ENCODE measurements around the gene GSAP.

The GSAP gene

DNA sequence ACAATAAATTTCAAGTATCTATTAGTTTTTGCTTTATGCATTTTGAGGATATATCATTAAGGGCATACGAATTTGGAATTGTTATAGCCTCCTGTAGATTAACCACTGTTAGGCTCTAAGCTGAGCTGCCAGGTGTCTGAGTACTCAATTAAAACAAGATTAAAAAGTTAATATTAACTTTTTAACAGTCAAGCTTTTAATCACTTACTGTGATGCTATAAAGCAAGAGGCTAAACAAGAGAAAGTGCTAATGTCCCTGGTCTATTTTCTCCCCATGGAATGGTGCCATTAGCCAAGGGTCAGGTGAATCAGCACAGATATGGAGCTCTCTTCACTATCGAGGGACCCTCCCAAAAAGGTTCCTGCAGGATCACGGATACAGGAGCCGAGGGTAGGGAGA lies 9.7 kb downstream of the GSAP start:
- DNase-seq (ENCODE audit: low read depth) = no peak

DNA sequence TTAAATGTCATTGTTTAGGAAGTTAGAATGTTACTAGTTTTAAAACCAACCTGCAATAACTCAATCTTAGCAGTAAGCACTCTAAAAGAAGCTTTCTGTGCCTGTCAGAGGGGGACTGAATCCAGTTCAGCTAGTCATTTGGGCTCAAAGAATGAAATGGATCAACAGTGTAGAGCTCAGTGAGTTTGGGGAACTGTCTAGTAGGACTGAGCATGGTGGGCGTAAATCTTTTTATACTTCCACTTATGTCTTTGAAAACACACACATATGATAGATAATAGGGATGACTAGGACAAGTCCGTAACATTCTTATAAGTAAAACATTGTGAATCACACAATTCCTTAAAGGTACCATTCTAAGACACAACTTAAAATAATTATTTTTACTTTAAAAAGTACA lies 11.5 kb downstream of the GSAP start:
- DNase-seq (ENCODE audit: low read depth) = no peak

DNA sequence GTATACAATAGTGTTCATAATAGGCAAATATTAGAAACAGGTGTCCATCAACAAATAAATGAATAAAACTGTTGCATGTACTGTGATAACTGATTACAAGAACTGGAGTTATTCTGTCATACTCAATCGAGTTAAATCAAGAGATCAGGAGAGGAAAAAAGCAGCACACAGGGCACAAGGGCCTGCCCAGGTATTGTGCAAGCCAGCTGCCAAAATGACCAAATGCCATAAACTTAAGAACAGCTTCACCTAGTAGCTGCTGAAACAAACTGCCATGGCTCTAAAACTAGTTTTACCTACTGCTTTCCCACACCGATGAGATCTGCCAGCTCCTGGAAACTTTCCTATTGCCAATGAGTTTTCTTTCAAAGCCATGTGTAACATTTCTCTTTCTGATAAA lies 12.2 kb downstream of the GSAP start:
- no peak for DNase-seq (ENCODE audit: low read depth)

DNA sequence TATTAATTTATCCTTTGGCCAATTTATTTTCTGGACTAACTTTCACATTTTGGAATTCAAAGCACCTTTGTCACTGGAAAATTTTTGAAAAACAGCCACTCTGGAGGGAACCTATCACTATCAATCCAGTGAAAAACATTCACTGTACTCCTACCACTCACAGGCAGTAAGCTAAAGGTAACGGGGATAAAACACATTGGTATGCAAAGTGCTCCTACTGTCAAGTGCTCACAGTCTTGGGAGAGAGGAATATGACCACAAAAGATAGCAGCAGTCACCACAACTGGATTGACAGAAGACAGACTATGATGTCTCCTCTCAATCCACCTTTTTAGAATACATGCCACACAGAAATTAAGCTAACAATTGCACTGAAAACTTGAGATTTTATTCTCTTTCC lies 13.3 kb downstream of the GSAP start:
- no peak for DNase-seq (ENCODE audit: low read depth)

DNA sequence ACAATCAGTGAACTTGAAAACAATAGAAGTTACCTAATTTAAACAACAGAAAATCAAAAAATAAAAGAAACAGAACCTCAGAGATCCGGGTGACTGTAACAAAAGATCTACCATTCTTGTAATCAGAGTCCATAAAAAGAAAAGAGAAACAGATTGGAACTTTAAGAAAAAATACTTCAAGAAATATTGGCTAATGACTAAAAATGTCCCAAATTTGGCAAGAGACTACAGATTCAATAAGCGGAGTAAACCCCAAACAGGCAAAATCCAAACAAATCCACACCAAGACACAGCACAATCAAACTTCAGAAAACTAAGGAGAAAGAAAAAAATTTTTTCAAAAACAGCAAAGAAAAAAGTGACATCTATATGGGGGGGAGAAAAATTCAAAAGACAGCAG lies 15.1 kb downstream of the GSAP start:
- no peak for DNase-seq (ENCODE audit: low read depth)

DNA sequence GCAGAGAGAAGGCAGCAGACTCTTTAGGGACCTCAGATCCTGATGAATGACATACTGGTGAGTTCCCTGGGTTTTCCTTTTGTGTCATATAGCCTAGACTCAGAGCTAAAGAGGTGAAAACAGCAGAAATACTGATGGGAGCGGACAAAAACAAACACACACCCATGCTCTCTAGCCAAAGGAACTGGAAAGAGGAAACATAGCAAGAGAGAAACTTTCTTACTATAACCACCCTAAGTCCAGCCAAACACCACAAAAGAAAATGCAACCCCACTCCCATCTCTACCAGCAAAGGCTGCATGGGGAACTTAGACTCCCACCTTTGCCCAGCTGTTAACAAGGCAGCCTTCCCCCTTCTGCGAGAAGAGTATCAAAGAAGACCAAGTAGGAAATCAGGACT lies 16.3 kb downstream of the GSAP start:
- no peak for DNase-seq (ENCODE audit: low read depth)

DNA sequence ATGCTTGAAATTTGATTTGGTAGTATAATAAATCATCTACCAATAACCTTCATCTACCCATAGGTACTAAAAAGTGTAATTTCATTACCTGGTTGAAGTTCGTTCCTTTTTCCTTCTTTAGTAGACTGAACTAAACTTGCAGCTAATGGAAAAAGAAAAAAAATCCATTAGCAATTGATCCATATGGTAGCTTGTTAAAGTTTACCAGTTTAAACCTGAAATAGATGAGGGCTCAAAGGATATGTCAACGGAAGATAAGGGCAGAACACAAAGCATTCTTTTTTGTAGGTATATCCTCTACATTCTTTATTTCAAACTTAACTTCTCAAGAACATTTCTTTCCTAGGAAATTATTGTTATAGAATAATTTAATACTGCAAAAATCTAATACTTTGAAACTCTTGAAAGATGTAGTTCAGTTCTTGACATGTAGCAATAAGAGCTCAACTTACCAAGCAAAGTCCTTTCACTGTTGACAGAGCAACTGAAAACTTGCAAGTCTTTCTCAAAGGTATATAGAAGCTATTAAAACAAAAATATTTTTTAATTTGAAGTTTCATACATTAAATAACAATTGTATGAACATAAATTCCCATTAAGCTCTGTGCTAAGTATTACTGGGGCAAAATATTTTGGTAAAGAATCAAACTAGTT lies 19.1 kb downstream of the GSAP start:
- no peak for DNase-seq (ENCODE audit: low read depth)

DNA sequence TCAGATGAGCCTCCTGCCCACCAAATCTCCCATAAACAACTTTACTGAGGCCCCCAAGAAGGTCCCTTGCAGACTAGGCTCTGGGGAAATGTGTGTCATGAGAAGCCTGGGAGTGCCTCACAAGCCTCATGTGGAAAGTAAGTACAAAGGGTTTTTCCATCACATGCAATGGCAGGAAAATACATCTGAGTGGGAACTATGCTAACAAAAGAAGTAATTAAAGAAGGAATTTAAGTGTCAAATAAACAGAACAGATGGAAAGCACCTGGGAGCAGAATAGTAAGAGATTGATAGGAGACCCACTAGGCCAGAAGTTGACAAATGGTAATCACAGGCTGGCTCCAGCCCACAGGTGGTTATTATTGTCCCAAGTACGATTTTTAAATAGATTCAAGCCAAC lies 20.5 kb downstream of the GSAP start:
- DNase-seq (ENCODE audit: low read depth) = no peak

DNA sequence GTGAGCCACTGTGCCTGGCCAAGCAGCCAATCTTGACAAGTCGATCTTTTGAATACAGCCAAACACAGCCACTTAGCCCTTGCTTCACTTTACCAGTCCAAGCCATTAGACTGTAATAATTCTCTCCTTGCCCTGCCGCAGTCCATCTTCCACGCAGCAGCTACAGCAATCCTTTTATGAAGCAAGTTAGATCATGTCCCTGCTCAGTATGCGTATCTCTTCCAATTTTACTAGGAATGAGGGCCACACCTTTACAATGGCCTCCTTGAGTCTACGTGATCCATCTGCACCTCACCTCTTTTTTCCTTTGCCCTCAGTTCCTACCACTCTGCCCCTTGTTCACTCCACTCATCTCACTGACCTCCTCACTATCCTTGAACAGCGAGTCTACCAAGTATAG lies 22.2 kb downstream of the GSAP start:
- no peak for DNase-seq (ENCODE audit: low read depth)

DNA sequence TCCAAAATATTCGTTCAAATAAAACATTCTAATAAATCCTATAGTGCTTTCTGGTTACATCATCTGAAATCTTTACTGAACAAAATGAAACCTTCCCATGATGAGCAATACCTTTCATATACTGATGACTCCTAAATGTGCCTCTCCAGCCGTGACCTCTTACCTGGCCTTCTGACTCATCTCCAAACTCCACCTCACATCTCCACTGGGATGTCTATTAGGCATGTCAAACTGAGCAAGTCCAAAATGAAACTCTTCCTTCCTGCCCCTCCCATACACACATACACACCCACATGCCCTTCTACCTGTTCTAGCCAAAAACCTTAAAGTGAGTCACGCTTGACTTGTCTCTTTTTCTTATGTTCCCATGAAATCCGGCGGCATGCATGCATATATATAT lies 22.9 kb downstream of the GSAP start:
- DNase-seq (ENCODE audit: low read depth) = no peak

DNA sequence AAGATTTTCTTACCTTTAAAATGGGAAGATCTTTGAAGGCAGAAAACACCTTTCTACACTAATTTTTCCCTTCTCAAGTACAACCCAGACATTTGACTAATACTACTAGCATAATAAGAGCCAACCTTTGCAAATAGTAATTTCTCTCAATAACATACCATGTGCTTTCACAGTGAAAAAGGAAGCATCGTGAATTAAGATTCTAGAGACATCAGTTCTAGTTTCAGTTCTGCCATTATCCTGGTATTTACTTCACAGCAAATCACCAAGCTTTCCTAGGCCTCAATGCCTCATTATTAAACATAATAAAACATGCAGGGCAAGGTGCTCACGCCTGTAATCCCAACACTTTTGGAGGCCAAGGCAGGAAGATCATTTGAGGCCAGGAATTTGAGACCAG lies 24.9 kb downstream of the GSAP start:
- no peak for DNase-seq (ENCODE audit: low read depth)

DNA sequence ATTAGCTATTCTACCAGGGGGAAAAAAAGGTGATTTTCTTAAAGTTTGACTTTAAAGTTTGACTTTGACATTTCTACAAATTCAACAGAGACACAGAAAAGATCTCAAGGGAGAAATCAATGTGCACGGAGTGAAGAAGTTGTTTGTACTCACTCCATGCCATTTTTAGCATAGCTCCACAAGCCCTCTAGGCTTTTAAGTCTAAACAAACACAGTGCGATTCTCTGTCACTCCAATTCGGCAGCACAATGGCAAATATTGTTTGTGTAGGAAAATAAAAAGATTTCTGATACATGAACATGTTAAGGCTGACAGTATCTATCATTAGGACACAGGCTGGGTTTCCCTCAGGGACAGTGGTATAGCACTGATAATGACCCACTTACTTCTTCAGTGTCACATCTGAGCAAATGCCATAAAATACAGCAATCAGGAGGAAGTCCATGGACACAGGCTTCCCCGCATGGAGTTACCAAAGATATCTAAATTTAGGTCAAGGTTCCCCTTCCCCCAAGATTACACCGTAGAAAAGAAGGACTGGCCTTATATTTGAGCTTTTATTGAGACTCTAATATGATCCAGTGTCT lies 28.0 kb downstream of the GSAP start:
- DNase-seq (ENCODE audit: low read depth) = no peak

DNA sequence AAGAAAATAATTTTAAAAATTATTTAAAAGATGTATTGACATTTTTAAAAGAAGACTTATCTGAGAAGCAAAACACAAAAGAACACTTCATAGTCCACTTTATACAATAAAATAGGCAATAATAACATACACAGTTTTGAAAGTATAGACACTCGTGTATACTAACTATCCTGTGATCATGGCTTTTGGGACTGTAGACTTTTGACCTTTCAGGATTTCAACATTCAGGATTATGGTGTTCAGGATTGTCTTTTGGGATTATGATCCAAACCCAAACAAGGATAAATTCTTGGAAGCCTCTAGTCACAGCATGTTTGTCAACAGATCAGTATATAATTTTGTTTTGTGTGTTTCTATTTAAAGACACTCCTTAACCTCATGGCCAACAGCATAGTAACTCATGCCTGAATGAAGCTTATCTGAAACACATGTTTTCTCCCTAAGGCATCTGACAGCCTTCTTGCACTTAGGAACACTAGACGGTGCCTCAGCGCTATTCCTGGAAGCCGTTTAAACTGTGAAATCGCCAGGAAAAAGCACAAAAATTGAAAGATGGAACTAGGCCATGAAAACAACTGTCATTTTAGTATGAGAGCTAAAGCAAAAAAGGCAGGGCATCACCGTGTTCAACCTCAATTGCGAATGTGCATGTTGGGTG lies 29.9 kb downstream of the GSAP start:
- no peak for DNase-seq (ENCODE audit: low read depth)

DNA sequence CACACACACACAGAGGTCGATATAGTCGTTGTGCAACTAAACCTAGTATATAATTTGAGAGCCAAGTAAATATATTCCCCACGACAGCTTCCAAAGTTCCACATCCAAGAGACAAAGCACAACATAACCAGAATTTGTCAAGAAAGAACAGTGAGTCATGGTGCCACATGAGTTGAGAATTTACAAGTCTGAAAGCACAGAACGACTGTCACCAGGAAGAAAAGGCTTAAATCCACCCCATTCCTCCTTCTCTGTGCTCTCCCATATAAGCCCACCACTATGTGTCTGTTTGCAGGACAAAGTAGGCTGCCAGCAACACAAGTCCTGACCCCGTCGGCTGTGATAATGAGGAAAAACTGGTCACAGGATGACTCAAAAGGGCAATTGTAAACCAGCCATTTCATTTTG lies 32.8 kb downstream of the GSAP start:
- DNase-seq (ENCODE audit: low read depth) = no peak

DNA sequence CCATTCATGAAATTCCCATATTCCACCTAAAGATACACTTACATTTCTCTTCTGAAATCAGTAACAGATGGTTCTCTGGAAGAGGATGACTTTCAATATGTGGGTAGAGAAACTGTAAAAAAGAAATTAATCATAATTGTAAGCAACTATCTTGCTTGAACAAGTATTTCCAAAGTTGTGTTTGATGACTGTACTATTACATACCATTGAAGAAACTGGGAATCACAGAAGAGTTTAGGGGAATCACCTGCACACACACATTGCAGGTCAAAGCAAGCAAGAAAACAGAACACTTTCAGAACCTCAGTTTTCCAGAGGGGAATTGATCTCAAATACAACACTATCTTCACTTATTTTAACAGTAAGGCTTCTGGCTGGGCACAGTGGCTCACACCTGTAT lies 33.6 kb downstream of the GSAP start:
- no peak for DNase-seq (ENCODE audit: low read depth)

DNA sequence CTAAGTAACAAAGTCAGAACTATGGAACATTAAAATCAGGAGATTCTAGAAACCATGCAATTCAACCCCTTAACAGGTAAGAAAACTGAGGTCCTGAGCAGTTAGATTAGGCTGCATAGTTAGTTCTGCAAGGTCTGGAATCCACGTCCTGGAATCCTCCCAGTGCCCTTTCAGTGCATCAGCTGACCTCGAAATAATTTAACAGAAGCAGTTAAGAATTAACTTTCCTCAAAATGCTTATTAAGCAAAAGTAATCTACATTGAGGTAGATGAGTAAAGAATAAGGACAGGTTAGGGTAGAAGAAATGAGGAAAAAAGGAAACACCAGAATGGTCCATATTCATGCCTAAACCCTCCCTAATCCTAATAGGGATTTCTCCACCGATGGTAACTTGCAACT lies 37.6 kb downstream of the GSAP start:
- DNase-seq (ENCODE audit: low read depth) = no peak

DNA sequence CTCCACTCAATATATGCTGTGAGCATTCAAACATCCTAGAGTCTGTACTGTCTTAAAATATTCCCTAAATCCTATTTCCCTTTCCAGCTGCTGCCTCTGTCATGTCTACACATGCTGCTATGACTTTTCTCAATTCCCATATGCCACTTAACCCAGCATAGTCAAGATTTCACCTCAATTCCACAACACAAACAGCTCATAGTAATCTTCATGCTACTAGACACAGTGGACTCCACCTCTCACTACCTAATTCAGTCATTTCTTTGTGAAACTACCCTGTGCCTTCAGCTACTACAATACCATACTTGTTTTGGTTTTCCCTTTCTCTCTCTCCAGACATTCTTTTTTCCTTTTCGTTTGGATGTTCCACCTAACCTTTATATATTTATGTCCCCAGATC lies 45.5 kb downstream of the GSAP start:
- DNase-seq (ENCODE audit: low read depth) = no peak

DNA sequence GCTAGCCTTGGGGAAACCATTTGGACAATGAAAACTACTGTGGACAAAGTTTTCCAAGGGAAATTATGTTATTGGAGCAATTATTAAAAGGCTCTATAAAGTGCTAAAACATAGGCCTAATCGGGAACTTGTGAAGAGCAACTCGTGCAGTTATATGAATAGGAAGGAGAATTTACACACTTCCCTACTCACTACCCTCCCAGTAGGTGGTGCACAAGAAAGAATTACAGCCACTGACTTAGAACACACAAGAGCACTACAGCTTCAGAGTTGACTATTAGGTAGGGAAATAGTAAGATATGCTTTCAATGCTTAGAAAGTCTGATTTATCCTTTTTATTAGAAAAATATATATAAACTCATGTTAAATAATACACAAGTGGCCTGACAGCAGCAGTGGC lies 47.2 kb downstream of the GSAP start:
- no peak for DNase-seq (ENCODE audit: low read depth)

DNA sequence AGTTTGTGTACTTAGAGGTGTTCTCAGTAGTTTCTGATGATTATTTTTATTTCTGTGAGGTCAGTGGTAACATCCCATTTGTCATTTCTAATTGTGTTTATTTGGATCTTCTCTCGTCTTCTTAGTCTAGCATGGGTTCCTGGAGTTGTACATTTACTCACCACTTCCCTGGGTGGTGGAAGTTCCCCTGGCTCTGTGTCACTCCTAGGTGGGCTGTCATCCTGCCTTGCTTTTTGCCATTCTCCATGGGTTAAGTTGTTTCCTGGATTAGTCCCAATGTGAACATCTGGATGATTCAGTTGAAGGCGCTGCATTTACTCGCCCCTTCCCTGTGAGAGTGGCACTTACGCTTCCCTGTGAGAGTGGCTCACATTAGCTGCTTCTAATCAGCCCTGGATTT lies 48.2 kb downstream of the GSAP start:
- DNase-seq (ENCODE audit: low read depth) = no peak

DNA sequence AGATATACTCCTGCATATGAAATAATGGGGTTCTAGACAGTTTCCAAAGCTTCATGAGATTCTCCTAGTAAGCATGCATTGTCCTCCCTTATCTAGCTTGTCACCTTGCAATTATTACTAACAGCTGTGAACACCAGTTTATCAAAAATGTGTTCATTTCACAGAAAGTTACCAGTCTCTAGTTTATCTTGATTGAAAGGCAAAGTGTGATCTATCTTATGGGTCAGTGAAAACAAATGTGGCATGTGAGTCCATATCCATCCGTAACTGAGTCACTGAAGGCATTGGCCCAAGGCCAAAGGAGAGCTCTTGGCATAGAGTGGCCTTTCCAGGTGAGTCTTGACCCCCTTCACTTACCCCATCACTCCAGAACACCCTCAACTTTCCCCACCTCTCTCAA lies 53.2 kb downstream of the GSAP start:
- DNase-seq (ENCODE audit: low read depth) = no peak

DNA sequence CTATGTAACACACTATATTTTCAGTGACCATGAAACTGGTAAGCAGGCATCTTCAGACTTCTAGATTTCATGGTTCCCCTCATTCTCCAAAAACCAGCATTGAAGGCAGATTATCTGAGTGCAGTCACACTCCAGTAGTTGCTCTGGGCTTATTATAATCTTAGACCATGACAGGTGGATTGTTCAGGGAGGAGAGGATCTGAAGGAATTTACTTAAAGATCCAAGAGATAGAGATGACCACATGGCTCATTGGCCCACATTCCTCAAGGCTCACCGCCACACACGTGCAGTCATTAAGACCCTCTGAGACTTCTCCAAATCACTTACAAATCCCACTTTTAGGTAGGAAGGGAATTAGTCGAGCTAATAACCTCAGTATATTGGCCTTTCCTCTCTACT lies 55.2 kb downstream of the GSAP start:
- no peak for DNase-seq (ENCODE audit: low read depth)

DNA sequence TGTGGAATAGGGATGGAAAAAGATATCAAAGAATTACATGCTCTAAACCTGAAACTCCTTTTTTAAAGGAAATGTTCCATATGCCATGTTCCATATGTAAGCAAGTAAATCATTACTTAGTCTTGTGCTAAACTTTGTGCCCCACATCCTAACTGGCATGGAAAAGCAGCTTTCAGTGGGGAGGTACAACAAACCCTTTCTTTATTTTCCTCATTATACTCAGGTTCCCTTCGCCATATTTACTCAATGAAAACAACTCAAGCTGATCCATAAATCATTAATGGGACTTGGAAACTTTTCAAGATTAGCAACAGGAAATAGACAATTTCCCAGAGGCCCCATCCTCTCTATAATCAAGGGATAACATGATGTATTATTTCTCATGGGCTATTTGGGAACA lies 56.0 kb downstream of the GSAP start:
- no peak for DNase-seq (ENCODE audit: low read depth)

DNA sequence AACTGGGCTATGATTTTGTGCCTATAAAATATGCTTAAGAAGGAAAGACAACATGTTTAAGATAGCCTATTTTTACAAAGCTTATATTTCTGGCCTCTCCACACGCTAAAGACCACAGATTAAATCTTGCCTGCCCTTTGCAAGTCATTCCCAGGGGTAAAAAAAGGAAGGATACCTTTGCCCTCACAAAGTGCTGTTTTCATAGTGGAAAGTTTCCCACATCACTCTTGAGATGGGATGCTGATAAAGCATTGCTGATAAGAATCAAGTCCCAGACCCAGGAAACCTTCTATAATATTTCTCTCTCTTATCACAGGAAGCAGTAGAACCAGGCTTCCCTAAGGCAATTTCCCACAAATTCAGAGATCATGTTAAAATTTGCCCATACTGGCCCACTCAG lies 56.5 kb downstream of the GSAP start:
- no peak for DNase-seq (ENCODE audit: low read depth)

DNA sequence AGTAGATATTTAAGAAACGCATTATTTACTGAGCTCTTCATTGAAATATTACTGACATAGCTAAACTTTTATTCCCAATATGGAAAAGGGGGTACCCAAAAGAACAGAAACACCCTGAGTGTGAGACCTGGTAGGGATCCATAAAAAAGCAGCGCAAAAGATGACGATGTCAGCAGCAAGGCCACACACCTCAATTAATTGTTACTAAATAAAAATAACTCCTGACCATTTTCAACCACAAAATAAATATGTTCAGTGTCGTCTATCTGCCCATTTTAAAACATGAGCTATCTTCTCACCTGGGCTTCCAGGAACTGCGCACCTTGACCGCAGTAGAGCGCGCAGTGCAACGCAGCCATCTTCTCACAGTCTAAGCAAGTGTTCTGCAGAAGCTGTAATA lies 61.2 kb downstream of the GSAP start:
- DNase-seq (ENCODE audit: low read depth) = no peak
